ENCODE data around the gene CNTN1.
"Not testable (repeated sequence)": the region's sequence is repeated elsewhere in the genome, so short reads cannot be mapped to it uniquely, and the experiment has no call there.

The CNTN1 gene

GRCh38 chr12:41045509-41045908 is 353.3 kb downstream of the CNTN1 start:
- DNase-seq (ENCODE audit: low spot score), result no peak

- DNase-seq (ENCODE audit: low spot score), result no peak
Measured at GRCh38 chr12:41049033-41049432, 356.8 kb downstream of the CNTN1 start.

- DNase-seq (ENCODE audit: low spot score), result no peak
Measured at GRCh38 chr12:41051954-41052353, 359.7 kb downstream of the CNTN1 start.

- no peak for DNase-seq (ENCODE audit: low spot score)
Measured at GRCh38 chr12:41052441-41052840, 360.2 kb downstream of the CNTN1 start.

GRCh38 chr12:41053046-41053445 is 360.8 kb downstream of the CNTN1 start:
- DNase-seq (ENCODE audit: low spot score), result no peak

- no peak for DNase-seq (ENCODE audit: low spot score)
Measured at GRCh38 chr12:41055875-41056577, 363.8 kb downstream of the CNTN1 start.

- DNase-seq (ENCODE audit: low spot score), result no peak
Measured at GRCh38 chr12:41058266-41058665, 366.0 kb downstream of the CNTN1 start.

- DNase-seq (ENCODE audit: low spot score), result no peak
Measured at GRCh38 chr12:41061192-41061591, 369.0 kb downstream of the CNTN1 start.

- no peak for DNase-seq (ENCODE audit: low spot score)
Measured at GRCh38 chr12:41064411-41064810, 372.2 kb downstream of the CNTN1 start.

GRCh38 chr12:41067941-41068645 is 375.9 kb downstream of the CNTN1 start:
- DNase-seq (ENCODE audit: low spot score), result no peak

- no peak for DNase-seq (ENCODE audit: low spot score)
Measured at GRCh38 chr12:41073633-41074472, 381.6 kb downstream of the CNTN1 start.

GRCh38 chr12:41074473-41074769 is 382.2 kb downstream of the CNTN1 start:
- DNase-seq (ENCODE audit: low spot score), result no peak

GRCh38 chr12:41076114-41076513 is 383.9 kb downstream of the CNTN1 start:
- DNase-seq (ENCODE audit: low spot score), result no peak

- DNase-seq (ENCODE audit: low spot score), result not testable (repeated sequence)
Measured at GRCh38 chr12:41081241-41081640, 389.0 kb downstream of the CNTN1 start.

- DNase-seq (ENCODE audit: low spot score), result no peak
Measured at GRCh38 chr12:41089438-41089837, 397.2 kb downstream of the CNTN1 start.

- no peak for DNase-seq (ENCODE audit: low spot score)
Measured at GRCh38 chr12:41092115-41092514, 399.9 kb downstream of the CNTN1 start.

- no peak for DNase-seq (ENCODE audit: low spot score)
Measured at GRCh38 chr12:41096797-41097196, 404.6 kb downstream of the CNTN1 start.

GRCh38 chr12:41100572-41100971 is 408.3 kb downstream of the CNTN1 start:
- no peak for DNase-seq (ENCODE audit: low spot score)

- DNase-seq (ENCODE audit: low spot score), result no peak
Measured at GRCh38 chr12:41101806-41102205, 409.6 kb downstream of the CNTN1 start.

- no peak for DNase-seq (ENCODE audit: low spot score)
Measured at GRCh38 chr12:41103614-41104013, 411.4 kb downstream of the CNTN1 start.

GRCh38 chr12:41106315-41106714 is 414.1 kb downstream of the CNTN1 start:
- no peak for DNase-seq (ENCODE audit: low spot score)

- DNase-seq (ENCODE audit: low spot score), result no peak
Measured at GRCh38 chr12:41108032-41108431, 415.8 kb downstream of the CNTN1 start.

GRCh38 chr12:41112903-41113302 is 420.7 kb downstream of the CNTN1 start:
- DNase-seq (ENCODE audit: low spot score), result no peak
